Measurements from ENCODE around the gene CEP192.
"Not testable (repeated sequence)": the region's sequence is repeated elsewhere in the genome, so short reads cannot be mapped to it uniquely, and the experiment has no call there.

The CEP192 gene

DNA sequence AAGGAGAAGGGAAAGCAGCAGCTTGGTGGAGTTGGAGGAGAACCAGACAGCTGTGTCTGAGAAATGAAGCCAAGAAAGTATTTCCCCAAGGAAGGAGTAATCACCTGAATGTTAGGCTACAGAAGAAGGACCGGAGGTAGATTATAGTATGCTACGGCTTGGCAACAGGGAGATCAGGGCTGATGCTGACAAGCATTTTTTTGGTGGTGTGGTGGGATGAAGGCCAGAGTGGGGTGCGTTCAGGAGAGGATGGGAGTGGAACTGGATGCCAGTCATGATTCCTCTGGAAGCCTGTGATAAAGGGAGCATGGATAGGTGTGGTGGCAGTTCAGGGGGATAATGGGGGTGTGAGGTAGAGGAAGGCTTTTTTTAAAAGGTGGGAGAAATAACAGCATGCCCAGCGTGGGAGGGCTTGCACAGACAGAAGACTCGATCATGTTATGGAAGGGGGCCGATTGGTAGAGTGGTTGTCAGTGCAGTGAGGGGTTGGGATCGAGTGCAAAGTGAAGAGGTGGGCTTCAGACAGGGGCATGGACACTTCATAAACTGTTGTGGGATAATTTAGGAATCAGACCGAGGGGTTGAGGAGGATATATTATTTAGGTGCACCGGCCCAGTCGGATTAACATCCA is 5.6 kb downstream of the CEP192 start:
- TF ChIP-seq, protein P1, sequence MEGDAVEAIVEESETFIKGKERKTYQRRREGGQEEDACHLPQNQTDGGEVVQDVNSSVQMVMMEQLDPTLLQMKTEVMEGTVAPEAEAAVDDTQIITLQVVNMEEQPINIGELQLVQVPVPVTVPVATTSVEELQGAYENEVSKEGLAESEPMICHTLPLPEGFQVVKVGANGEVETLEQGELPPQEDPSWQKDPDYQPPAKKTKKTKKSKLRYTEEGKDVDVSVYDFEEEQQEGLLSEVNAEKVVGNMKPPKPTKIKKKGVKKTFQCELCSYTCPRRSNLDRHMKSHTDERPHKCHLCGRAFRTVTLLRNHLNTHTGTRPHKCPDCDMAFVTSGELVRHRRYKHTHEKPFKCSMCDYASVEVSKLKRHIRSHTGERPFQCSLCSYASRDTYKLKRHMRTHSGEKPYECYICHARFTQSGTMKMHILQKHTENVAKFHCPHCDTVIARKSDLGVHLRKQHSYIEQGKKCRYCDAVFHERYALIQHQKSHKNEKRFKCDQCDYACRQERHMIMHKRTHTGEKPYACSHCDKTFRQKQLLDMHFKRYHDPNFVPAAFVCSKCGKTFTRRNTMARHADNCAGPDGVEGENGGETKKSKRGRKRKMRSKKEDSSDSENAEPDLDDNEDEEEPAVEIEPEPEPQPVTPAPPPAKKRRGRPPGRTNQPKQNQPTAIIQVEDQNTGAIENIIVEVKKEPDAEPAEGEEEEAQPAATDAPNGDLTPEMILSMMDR (conservative IDR thresholded peaks at IDR 0.05; ENCODE audit: low read depth): no peak
- CTCF ChIA-PET: no interaction called here
- H3K27ac ChIP-seq: no peak overlapping the region
- POLR2A ChIA-PET (ENCODE audit: low non-redundant PET): no interaction called here
- no peak for DNase-seq (ENCODE audit: low spot score)

DNA sequence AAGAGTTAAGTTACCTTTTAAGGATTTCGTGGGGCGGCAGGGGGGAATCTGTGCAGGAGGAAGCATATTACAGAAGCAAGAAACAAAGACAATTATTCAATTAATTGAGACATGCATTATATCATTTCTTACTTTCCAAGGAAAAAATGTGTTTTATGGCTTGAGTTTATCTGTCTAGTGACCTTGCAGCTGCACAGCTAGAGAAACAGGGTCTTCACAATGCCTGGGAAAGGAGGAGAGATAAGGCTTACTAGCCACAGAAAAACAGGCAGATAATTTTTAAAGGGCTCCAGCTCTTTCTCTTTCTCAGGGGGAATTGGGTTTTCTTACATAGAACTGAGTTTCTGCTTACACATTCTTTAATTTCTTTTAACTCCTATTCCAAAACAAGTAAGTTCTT is 6.2 kb downstream of the CEP192 start:
- POLR2A ChIA-PET (ENCODE audit: low non-redundant PET): not testable (repeated sequence)

DNA sequence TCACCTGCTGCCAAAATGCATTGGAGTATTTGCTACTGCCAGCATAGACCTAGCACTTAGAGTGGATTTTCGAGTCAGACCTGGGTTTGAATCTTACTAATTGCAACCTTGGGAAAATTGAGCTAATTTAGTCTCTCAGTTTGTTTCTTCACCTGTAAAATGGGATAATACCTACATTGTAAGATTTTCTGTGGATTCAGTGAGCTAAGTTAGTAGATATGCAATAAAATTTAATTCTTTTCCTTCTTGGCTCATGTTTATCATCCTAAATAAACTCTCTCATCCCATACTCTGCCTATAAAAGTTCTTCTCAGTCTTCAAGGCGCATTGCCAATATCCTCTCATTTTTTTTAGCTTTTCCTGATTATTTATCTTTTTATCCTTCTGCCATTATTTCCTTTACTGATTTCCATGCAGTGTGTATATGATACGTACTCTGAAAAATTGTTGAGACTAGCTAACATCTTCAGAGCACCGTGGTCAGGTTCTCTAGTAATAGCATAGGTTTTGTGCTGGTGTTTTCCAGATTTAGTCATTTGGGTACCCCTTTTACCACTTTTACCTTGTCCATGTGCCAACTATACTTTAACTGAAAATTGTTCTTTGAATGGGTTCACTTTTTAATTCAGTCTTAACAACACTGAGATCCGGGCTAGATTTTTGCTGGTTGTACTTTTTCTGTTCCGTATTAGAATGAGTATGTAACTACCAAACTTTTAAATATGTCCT is 7.3 kb downstream of the CEP192 start:
- ChIA-PET POLR2A (ENCODE audit: low non-redundant PET) (no interaction called here), CTCF (interaction anchor here (0.6 kb wide), 2 partner anchors 199 to 705 kb away, joined by 3 read pairs; no protein-coding TSS in a partner anchor)
- no peak for DNase-seq (ENCODE audit: low spot score)
- no peak overlapping the region for H3K27ac ChIP-seq
- TF ChIP-seq, protein P1 (conservative IDR thresholded peaks at IDR 0.05; ENCODE audit: low read depth): no peak

More for the DNA sequence above, 6.2 kb downstream of the CEP192 start:
- CTCF ChIA-PET; DNase-seq (ENCODE audit: low spot score); H3K27ac ChIP-seq: not testable (repeated sequence)

DNA sequence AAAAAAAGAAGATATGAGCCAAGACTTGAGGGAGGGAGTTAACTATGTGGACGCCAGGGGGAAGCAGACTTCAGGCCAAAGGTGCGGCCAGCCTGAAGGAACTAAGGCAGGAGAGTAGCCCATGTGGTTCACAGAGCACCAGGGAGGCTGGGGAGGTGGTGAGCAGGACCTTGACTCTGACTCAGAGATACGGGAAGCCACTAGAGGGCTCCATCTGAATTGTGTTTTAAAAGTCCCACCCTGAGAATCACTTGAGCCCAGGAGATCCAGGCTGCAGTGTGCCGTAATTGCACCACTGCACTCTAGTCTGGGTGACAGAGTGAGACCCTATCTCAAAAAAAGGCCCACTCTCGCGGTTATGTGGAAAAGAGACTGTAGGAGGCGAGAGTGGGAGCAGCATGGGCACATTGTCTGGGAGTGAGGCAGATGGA is 12.3 kb downstream of the CEP192 start:
- TF ChIP-seq, protein P1 (conservative IDR thresholded peaks at IDR 0.05; ENCODE audit: low read depth): peak; percentile 28
- ChIA-PET CTCF (interaction anchor here (0.6 kb wide), 1 partner anchor 527 kb away, joined by 3 read pairs; no protein-coding TSS in a partner anchor), POLR2A (ENCODE audit: low non-redundant PET) (no interaction called here)
- H3K27ac ChIP-seq: no peak overlapping the region
- peak; percentile 24 for DNase-seq (ENCODE audit: low spot score)

DNA sequence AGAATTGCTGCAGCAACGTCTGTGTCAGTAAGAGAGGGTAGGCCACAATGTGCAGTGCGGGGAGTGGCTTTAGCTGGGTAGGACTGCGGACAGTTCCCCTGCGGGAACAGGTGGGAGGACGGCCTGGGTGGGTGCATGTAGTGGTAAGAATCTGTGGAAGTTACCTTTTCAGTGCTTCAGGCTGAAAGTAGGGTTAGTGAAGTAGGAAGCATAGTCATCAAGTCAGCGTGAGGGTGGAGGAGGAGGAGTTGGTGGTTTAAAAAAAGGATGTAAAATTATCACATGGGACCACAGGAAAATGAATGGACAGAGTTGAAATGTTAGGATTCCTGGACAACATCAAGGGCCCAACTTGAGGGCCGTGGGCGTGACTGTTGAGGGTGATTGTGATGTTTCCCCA is 13.2 kb downstream of the CEP192 start:
- POLR2A ChIA-PET (ENCODE audit: low non-redundant PET): no interaction called here

DNA sequence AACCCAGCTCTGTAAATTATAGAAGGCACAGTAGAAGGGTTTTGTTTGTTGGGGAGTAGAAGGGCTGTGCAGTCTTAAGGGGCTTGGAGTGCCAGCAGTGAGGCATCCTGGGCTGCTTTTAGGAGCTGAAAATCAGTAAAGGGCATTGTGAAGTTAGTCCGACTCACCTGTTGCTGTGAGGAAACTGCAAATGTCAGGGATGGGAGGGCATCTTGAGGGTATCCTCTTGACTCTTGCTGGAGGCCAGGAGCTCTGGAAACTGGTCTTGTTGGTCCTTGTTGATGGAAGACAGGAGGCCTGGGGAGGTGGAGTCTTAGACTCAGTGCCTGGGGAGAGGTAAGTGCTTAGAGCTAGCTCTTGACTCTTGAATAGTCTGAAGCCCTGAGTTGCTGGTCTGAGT is 14.1 kb downstream of the CEP192 start:
- ChIA-PET CTCF (interaction anchor here (0.6 kb wide), 1 partner anchor 22 kb away, joined by 3 read pairs; no protein-coding TSS in a partner anchor), POLR2A (ENCODE audit: low non-redundant PET) (no interaction called here)
- H3K27ac ChIP-seq: no peak overlapping the region
- no peak for DNase-seq (ENCODE audit: low spot score)
- TF ChIP-seq, protein P1 (conservative IDR thresholded peaks at IDR 0.05; ENCODE audit: low read depth): no peak

More for the DNA sequence above, 13.2 kb downstream of the CEP192 start:
- CTCF ChIA-PET: interaction anchor here (0.6 kb wide), 1 partner anchor 23 kb away, joined by 3 read pairs; no protein-coding TSS in a partner anchor
- TF ChIP-seq, protein P1 (conservative IDR thresholded peaks at IDR 0.05; ENCODE audit: low read depth): no peak
- no peak for DNase-seq (ENCODE audit: low spot score)
- H3K27ac ChIP-seq: no peak overlapping the region

All from RWPE1 (cell line).